Neuron (in vitro differentiated cells): ENCODE data around the gene URI1.

ENCODE experiments used
- H2AFZ ChIP-seq: one replicate; pipeline ENCODE4 v1.6.1; 2013; ENCODE audit warnings: low read depth, mild to moderate bottlenecking, inconsistent platforms, low read length, moderate library complexity
- H3K27me3 ChIP-seq: one replicate; pipeline ENCODE4 v1.6.1; 2013; ENCODE audit warnings: low read length; ENCODE audit not compliant: insufficient read depth
- H3K36me3 ChIP-seq: one replicate; pipeline ENCODE4 v1.6.1; 2013; ENCODE audit warnings: low read length; ENCODE audit not compliant: insufficient read depth
- H3K4me1 ChIP-seq: one replicate; pipeline ENCODE4 v1.6.1; 2013; ENCODE audit warnings: low read length; ENCODE audit not compliant: insufficient read depth
- H3K4me3 ChIP-seq: 2 replicates; pipeline ENCODE4 v1.5.1; 2013; ENCODE audit warnings: mild to moderate bottlenecking, low read length, moderate library complexity
- H3K9me3 ChIP-seq: one replicate; pipeline ENCODE4 v1.6.1; 2013; ENCODE audit warnings: low read length

URI1 gene

DNA sequence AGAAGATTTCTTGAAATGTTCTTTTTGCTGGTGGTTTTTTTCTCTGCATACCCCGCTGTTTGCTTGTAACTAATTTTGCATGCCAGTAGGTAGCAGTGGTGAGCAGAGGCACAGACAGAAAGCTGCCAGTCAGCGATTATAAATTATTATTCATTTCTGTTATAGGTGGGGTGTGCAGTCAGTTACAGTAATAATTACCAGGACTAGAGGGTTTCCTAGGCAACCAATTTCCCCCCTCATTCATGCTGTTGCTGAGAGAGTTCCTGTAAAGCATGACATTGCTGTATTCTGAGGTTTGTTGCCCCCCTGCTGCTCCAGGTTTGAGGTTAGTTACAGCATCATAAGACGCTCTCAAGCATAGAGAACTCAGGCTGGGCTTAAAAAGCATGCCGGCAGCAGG lies 104.5 kb downstream of the URI1 start:
- Histone ChIP-seq H3K9me3 (peaks cover 3% of the 10 kb centered on the region), H3K4me3 (no peak overlapping the region), H3K4me1 (peaks cover 33% of the 10 kb centered on the region), H3K27me3 (no peaks in the 10 kb centered on the region), H3K36me3 (no peaks in the 10 kb centered on the region), H2AFZ (no peak overlapping the region)

DNA sequence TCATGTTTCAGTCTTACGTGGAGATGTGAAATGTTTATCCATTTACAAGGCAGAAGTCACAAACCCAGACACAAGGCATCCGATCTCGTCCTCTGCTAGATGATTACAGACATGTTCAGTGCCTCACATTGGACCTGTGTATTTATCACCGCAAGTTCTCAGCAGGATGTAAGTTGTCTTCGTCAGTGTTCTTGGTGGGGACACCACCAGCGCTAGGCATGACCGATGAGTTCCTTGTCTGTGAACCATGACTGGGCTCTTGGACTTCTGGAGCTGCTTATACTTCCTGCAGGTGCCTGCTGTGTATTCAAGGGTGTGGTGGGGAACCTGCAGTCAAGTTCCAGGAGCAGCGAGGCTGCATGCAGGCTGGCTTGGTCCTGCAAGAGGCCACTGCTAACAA lies 105.4 kb downstream of the URI1 start:
- Histone ChIP-seq H3K4me1 (peaks cover 33% of the 10 kb centered on the region), H2AFZ (no peak overlapping the region), H3K4me3 (no peak overlapping the region), H3K36me3 (no peaks in the 10 kb centered on the region), H3K9me3 (no peaks in the 10 kb centered on the region), H3K27me3 (no peaks in the 10 kb centered on the region)

GRCh38 chr19:30049226-30049625 lies 107.2 kb downstream of the URI1 start:
- no peaks in the 10 kb centered on the region for H3K9me3 ChIP-seq
- no peaks in the 10 kb centered on the region for H3K36me3 ChIP-seq
- H3K27me3 ChIP-seq, result no peaks in the 10 kb centered on the region
- H3K4me3 ChIP-seq, result no peak overlapping the region
- no peak overlapping the region for H2AFZ ChIP-seq
- H3K4me1 ChIP-seq, result peaks cover 33% of the 10 kb centered on the region

GRCh38 chr19:30049846-30050667 lies 108.0 kb downstream of the URI1 start:
- Histone ChIP-seq H3K27me3 (no peaks in the 10 kb centered on the region), H3K4me1 (peaks cover 33% of the 10 kb centered on the region), H3K9me3 (no peaks in the 10 kb centered on the region), H3K4me3 (no peak overlapping the region), H3K36me3 (no peaks in the 10 kb centered on the region), H2AFZ (no peak overlapping the region)

DNA sequence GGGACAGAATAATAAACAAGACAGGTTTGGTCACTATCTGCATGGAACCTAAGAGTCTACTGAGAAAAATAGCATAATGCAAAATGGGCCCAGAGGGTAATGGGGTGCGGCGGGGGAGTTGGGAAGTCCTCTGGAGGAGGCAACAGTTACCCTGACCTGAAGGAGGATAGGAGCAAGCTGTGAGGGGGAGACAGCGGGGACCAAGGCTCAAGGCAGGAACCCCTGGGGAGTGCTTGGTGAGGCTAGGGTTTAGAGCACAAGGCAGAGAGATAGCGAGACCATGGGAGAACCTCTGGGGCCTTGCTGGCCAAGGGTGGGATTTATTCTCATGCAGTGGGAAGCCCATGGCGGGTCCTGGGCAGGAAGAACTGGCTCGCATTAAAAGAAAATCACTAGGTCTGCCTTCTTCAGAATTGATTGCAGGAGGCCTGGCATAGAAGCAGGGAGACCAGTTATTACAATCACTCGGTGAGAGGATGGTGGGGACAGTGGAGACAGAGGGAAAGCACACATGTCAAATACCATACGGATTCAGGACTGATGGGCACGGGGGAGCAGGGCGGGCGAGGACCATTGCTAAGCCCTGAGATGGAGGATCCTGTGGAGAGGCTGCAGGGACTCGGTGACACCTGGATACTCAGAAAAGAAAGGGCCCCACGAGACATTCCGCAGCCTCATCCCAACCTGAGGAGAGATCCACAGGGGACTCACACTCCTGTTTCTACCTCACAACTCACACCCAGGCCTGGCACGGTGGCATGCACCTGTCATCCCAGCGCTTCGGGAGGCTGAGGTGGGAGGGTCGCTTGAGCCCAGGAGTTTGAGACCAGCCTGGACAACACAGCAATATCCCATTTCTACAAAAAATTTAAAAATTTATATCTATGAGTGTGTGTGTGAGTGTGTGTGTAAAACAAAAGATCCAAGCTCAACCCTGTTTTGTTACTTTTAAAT lies 110.4 kb downstream of the URI1 start:
- H3K27me3 ChIP-seq, result no peaks in the 10 kb centered on the region
- H3K4me1 ChIP-seq, result peaks cover 19% of the 10 kb centered on the region
- no peaks in the 10 kb centered on the region for H3K9me3 ChIP-seq
- no peak overlapping the region for H3K4me3 ChIP-seq
- no peak overlapping the region for H2AFZ ChIP-seq
- H3K36me3 ChIP-seq, result no peaks in the 10 kb centered on the region

- Histone ChIP-seq H3K36me3 (no peaks in the 10 kb centered on the region), H3K4me1 (peaks cover 19% of the 10 kb centered on the region), H3K4me3 (no peak overlapping the region), H2AFZ (no peak overlapping the region), H3K27me3 (no peaks in the 10 kb centered on the region), H3K9me3 (no peaks in the 10 kb centered on the region)
Observed at GRCh38 chr19:30053558-30053957, 111.5 kb downstream of the URI1 start.

DNA sequence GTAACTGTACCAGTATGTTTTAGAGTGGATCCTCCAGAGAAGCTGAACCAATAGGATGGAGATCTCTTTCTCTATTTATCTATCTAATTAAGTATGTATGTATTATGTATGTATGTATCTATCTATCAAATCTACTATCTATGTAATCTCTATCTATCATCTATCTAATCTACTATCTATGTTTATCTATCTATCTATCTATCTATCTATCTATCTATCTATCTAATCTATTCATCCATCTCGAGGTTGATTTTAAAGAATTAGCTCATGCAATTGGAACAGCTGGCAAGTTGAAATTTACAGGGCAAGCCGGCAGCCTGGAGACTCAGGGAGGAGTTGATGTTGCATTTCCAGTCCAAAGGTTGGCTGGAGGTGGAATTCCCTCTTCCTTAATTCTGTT lies 112.2 kb downstream of the URI1 start:
- Histone ChIP-seq H3K9me3 (no peaks in the 10 kb centered on the region), H3K4me3 (no peak overlapping the region), H3K27me3 (no peaks in the 10 kb centered on the region), H2AFZ (no peak overlapping the region), H3K36me3 (no peaks in the 10 kb centered on the region), H3K4me1 (peaks cover 13% of the 10 kb centered on the region)

- Histone ChIP-seq H3K27me3 (no peaks in the 10 kb centered on the region), H2AFZ (no peak overlapping the region), H3K36me3 (no peaks in the 10 kb centered on the region), H3K4me1 (peaks cover 10% of the 10 kb centered on the region), H3K9me3 (no peaks in the 10 kb centered on the region), H3K4me3 (no peak overlapping the region)
Observed at GRCh38 chr19:30056580-30056979, 114.5 kb downstream of the URI1 start.

DNA sequence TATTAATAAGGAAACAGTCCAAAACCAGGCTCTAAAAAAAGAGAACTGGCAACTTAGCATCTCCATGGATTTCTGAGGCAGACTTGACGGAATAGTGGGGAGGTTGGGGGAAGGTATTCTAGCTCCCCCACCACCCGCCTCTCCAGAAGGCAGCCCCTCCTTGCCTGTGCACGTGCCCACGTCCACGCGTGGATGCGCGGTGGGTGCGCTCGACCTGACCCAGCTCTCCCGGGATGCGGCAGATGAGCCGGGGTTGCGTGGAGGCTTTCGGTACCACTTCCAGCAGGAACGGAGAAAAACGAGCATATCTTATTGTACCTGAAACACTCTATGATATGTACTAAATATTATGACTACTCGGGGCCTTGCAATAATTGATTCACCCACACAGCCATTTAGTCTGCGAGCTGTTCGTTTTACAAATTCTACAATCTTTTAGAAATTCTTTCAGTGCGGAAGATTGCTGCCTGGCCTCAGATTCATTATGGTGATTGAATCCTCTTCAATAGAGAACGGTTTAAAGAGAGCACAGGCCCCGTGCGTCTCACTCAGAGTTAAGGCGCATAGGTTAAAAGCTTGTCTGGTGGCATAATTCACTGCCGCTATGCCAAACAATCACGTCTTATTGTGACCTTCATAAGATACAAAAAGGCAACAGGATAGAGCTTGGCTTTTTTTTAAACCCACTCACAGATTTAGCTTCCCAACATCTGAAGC lies 117.9 kb downstream of the URI1 start:
- no peaks in the 10 kb centered on the region for H3K9me3 ChIP-seq
- H3K36me3 ChIP-seq, result no peaks in the 10 kb centered on the region
- H2AFZ ChIP-seq, result no peak overlapping the region
- peaks cover 10% of the 10 kb centered on the region for H3K4me1 ChIP-seq
- no peaks in the 10 kb centered on the region for H3K27me3 ChIP-seq
- H3K4me3 ChIP-seq, result no peak overlapping the region

DNA sequence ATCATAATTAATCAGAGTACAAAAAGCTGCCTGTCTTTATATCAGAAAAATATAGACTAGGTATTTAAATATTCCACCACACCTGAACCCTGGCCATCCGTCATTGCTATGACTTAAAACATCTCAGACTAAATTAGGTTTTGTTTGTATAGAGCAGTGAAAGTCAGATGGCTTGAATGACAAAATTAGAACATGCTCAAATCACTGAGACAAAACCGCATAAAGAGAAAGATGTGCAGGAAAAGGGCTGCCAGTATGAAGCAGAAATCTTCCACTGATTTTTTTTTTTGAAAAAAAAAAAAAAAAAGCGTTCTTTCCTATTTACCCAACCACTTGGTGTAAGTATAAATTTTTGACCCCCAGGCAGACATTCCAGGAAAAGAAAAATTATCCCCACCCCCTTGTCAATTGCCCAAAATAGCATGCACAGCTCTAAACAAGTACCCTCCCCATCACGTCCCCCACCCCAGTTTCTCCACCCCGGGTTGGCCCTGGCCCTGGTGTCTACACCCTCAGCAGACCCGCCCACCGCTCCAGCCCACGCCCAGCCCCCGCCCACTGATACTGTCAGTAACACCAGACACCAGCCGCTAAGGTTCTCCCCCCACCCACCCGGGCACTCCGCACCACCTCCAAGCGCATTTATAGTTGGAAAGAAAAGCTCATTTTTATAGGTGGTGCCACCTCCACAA lies 118.6 kb downstream of the URI1 start:
- Histone ChIP-seq H3K36me3 (no peaks in the 10 kb centered on the region), H3K27me3 (no peaks in the 10 kb centered on the region), H2AFZ (no peak overlapping the region), H3K4me1 (peaks cover 10% of the 10 kb centered on the region), H3K9me3 (no peaks in the 10 kb centered on the region), H3K4me3 (no peak overlapping the region)

DNA sequence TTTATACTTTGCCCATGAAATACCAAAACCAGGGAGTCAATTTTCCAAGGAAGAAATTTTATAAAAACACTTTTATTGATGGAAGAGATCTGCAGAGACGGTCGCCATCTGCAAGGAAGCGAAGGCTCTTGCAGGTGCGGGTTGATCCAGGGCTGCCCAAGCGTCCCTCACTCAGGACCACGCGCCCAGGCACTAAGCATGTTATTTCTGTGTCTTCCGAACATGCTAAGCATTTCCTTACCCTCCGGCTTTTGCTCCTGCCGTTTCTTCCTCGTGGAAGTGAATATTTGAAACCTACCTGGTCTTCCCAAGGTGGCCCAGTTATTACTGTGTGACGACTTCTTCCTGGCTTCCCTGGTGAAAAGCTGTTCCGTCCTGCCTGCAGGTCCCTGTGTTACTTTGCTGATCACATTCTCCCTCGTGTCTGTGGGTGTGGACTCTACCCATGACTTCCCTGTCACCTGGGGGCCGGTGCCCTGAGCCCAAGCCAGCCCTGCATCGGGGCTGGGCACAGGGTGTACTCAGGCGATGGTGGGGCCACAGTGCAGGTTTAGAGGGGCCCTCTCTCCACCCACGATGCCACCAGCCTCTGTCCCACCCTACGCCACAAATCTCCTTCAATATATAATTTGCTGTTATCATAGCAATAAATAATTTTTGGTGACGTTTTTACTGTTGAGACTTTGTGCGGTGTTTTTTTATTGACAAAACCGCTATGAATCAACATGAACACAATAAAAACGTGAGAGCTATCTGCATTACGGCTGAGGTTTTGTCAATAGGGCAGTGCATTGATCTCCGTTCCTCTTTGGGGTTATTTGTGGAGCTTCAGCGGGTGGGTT lies 119.4 kb downstream of the URI1 start:
- Histone ChIP-seq H3K36me3 (no peaks in the 10 kb centered on the region), H3K9me3 (no peaks in the 10 kb centered on the region), H3K4me1 (peaks cover 10% of the 10 kb centered on the region), H2AFZ (no peak overlapping the region), H3K4me3 (no peak overlapping the region), H3K27me3 (no peaks in the 10 kb centered on the region)
